Thoracic aorta (tissue), 2 donors: ENCODE data around the gene NDUFS6. TPM values are rescaled to one million over a fixed set of nuclear protein-coding genes. Genes with fewer than 3 reads are reported as not detected.
"Not testable (repeated sequence)": the region's sequence is repeated elsewhere in the genome, so short reads cannot be mapped to it uniquely, and the experiment has no call there.

Experiments used
- ATAC-seq: fragments of 150-250 bp; one replicate; pipeline ENCODE4 v1.8.0; 2017; ENCODE audit warnings: low read depth; ENCODE audit not compliant: insufficient number of reproducible peaks, low FRiP score
- DNase-seq: peaks from one replicate; pipeline ENCODE4 v3.0.0-alpha.2; 2020; ENCODE audit warnings: low spot score
- H3K27ac ChIP-seq, 2 donors: fragments of 200-600 bp; sonication (generic); 1 replicate in 1 of 2; 2 replicates in 1 of 2; pipeline ENCODE4 v1.5.1; 2016; ENCODE audit warnings: mild to moderate bottlenecking in 2 of 2, moderate library complexity in 2 of 2
- H3K27me3 ChIP-seq: fragments of 200-600 bp; sonication (generic); replicated peaks from 2 replicates; pipeline ENCODE4 v1.6.0; 2016; ENCODE audit warnings: mild to moderate bottlenecking; ENCODE audit not compliant: insufficient read depth
- H3K36me3 ChIP-seq: fragments of 200-600 bp; sonication (generic); one replicate; pipeline ENCODE4 v1.5.1; 2016
- H3K4me1 ChIP-seq, 2 donors: fragments of 200-600 bp; sonication (generic); 1 replicate in 1 of 2; 2 replicates in 1 of 2; pipeline versions ENCODE4 v1.5.1 to v1.6.0; 2016; ENCODE audit warnings: low read depth in 2 of 2, mild to moderate bottlenecking in 1 of 2; ENCODE audit not compliant: control insufficient read depth in 1 of 2
- H3K4me3 ChIP-seq: fragments of 200-600 bp; sonication (generic); 2 replicates; pipeline ENCODE4 v1.5.1; 2016; ENCODE audit warnings: mild to moderate bottlenecking
- H3K9me3 ChIP-seq: fragments of 200-600 bp; sonication (generic); 2 replicates; pipeline ENCODE4 v1.5.1; 2016
- CTCF ChIP-seq: fragments of 200-600 bp; sonication (generic); IDR thresholded peaks from one replicate; pipeline ENCODE4 v1.5.1; 2019; ENCODE audit warnings: antibody characterized with exemption
- total RNA-seq, 2 donors: library from RNA; depleted of rRNA; stranded (reverse); fragments of >200 nt; gene quantifications; one replicate each; pipeline versions ENCODE4 v1.1.0 to v1.2.3, GENCODE V29; 2016

Gene NDUFS6
- total RNA-seq, 2 donors from 2014 or later = 25.7 to 26.5 TPM

GRCh38 chr5:1785984-1786383 is 15.2 kb upstream of the NDUFS6 start:
- H3K4me1 ChIP-seq = no peaks in the 10 kb centered on the region
- H3K36me3 ChIP-seq = no peaks in the 10 kb centered on the region
- no peak overlapping the region for H3K27ac ChIP-seq
- no peak for DNase-seq
- no peak overlapping the region for H3K4me3 ChIP-seq
- no peaks in the 10 kb centered on the region for H3K9me3 ChIP-seq
- no peak for ATAC-seq
- H3K27me3 ChIP-seq = no peaks in the 10 kb centered on the region
- no peak for TF ChIP-seq CTCF

GRCh38 chr5:1786621-1787471 is 14.4 kb upstream of the NDUFS6 start:
- no peaks in the 10 kb centered on the region for H3K27me3 ChIP-seq
- no peaks in the 10 kb centered on the region for H3K36me3 ChIP-seq
- H3K4me3 ChIP-seq = no peak overlapping the region
- H3K4me1 ChIP-seq = no peaks in the 10 kb centered on the region
- H3K9me3 ChIP-seq = no peaks in the 10 kb centered on the region
- no peak for DNase-seq
- no peak for ATAC-seq
- H3K27ac ChIP-seq = no peak overlapping the region
- TF ChIP-seq CTCF = no peak

- Histone ChIP-seq H3K9me3 (no peaks in the 10 kb centered on the region), H3K27ac (no peak overlapping the region), H3K4me3 (no peak overlapping the region), H3K36me3 (no peaks in the 10 kb centered on the region), H3K4me1 (no peaks in the 10 kb centered on the region), H3K27me3 (no peaks in the 10 kb centered on the region)
- DNase-seq (no peak), ATAC-seq (no peak)
- TF ChIP-seq CTCF = no peak
Observed at GRCh38 chr5:1787472-1788047, 13.6 kb upstream of the NDUFS6 start.

- DNase-seq = no peak
- no peak overlapping the region for H3K4me3 ChIP-seq
- H3K4me1 ChIP-seq = no peaks in the 10 kb centered on the region
- no peak for ATAC-seq
- no peak overlapping the region for H3K27ac ChIP-seq
- no peaks in the 10 kb centered on the region for H3K9me3 ChIP-seq
- no peaks in the 10 kb centered on the region for H3K27me3 ChIP-seq
- no peak for TF ChIP-seq CTCF
- no peaks in the 10 kb centered on the region for H3K36me3 ChIP-seq
Observed at GRCh38 chr5:1788200-1788599, 13.0 kb upstream of the NDUFS6 start.

GRCh38 chr5:1788828-1789227 is 12.4 kb upstream of the NDUFS6 start:
- TF ChIP-seq CTCF = no peak
- Histone ChIP-seq H3K36me3 (no peaks in the 10 kb centered on the region), H3K27me3 (no peaks in the 10 kb centered on the region), H3K4me1 (no peaks in the 10 kb centered on the region), H3K9me3 (no peaks in the 10 kb centered on the region), H3K27ac (no peak overlapping the region), H3K4me3 (no peak overlapping the region)
- ATAC-seq (no peak), DNase-seq (no peak)

GRCh38 chr5:1789438-1789833 is 11.8 kb upstream of the NDUFS6 start:
- not testable (repeated sequence) for H3K27ac ChIP-seq, DNase-seq, ATAC-seq, H3K4me3 ChIP-seq, H3K36me3 ChIP-seq, H3K4me1 ChIP-seq, H3K9me3 ChIP-seq, H3K27me3 ChIP-seq
